Skin epidermis (tissue), 12 donors: ENCODE data around the gene TLR9.

Source experiments
- H3K27ac ChIP-seq, 21 experiments: fragments of 200-600 bp; sonication (generic) in 11 of 21; one replicate each; pipeline ENCODE4 v1.5.0; 2020; ENCODE audit warnings: mild to moderate bottlenecking in 3 of 21, inconsistent platforms in 2 of 21, moderate library complexity in 2 of 21
- H3K4me3 ChIP-seq, 7 experiments: fragments of 200-600 bp; sonication (generic) in 2 of 7; one replicate each; pipeline ENCODE4 v1.5.0; 2020; ENCODE audit warnings: inconsistent platforms in 2 of 7, mild to moderate bottlenecking in 2 of 7, moderate library complexity in 1 of 7

Gene TLR9

GRCh38 chr3:52248165-52248541, 22.7 kb upstream of the TLR9 start:
- H3K4me3 ChIP-seq, result no peak overlapping the region
- H3K27ac ChIP-seq, result peak overlapping the region in 10 of 21 experiments; percentile 4 to 97 (median 90)

- H3K27ac ChIP-seq, result peak overlapping the region in 16 of 21 experiments; percentile 4 to 98 (median 90)
- peak overlapping the region in 3 of 7 experiments; percentile 46 to 61 (median 56) for H3K4me3 ChIP-seq
These were observed 22.1 kb upstream of the TLR9 start for GRCh38 chr3:52247409-52248164.

GRCh38 chr3:52246728-52247408, 21.4 kb upstream of the TLR9 start:
- peak overlapping the region; percentile 40 to 63 (median 46) for H3K4me3 ChIP-seq
- peak overlapping the region in 20 of 21 experiments; percentile 83 to 98 (median 90) for H3K27ac ChIP-seq

- Histone ChIP-seq H3K4me3 (peak overlapping the region; percentile 40 to 63 (median 46)), H3K27ac (peak overlapping the region; percentile 13 to 98 (median 89))
These were observed 20.8 kb upstream of the TLR9 start for GRCh38 chr3:52246264-52246620.

GRCh38 chr3:52245322-52246263, 20.1 kb upstream of the TLR9 start, which contains the start of gene PPM1M:
Gene PPM1M, plus strand, starts transcription at chr3:52245759. Its CDS starts 66 bp downstream, at chr3:52245825.
- H3K27ac ChIP-seq, result peak within 1 kb of the TSS; percentile 13 to 98 (median 89)
- H3K4me3 ChIP-seq, result peak within 1 kb of the TSS; percentile 43 to 63 (median 46)

GRCh38 chr3:52243791-52244628, 18.6 kb upstream of the TLR9 start:
- Histone ChIP-seq H3K4me3 (peak overlapping the region in 1 of 7 experiments; percentile 46), H3K27ac (peak overlapping the region in 18 of 21 experiments; percentile 19 to 98 (median 90))

- Histone ChIP-seq H3K27ac (peak overlapping the region in 2 of 21 experiments; percentile 34 to 91), H3K4me3 (no peak overlapping the region)
These were observed 16.6 kb upstream of the TLR9 start for GRCh38 chr3:52242039-52242438.

- Histone ChIP-seq H3K27ac (peak overlapping the region in 11 of 21 experiments; percentile 28 to 99 (median 90)), H3K4me3 (no peak overlapping the region)
These were observed 15.5 kb upstream of the TLR9 start for GRCh38 chr3:52240886-52241370.

- Histone ChIP-seq H3K27ac (peak overlapping the region in 19 of 21 experiments; percentile 17 to 99 (median 89)), H3K4me3 (peak overlapping the region in 5 of 7 experiments; percentile 64 to 85 (median 75))
These were observed 14.8 kb upstream of the TLR9 start for GRCh38 chr3:52240059-52240885.

- peak within 1 kb of the TSS; percentile 78 to 99 (median 89) for H3K27ac ChIP-seq
- H3K4me3 ChIP-seq, result peak within 1 kb of the TSS; percentile 64 to 97 (median 75)
These were observed 13.6 kb upstream of the TLR9 start, which contains the start of gene TWF2 for GRCh38 chr3:52238761-52239701. Gene TWF2, minus strand, starts transcription at chr3:52239158. Its CDS starts 142 bp downstream, at chr3:52239016.

GRCh38 chr3:52238193-52238760, 12.8 kb upstream of the TLR9 start:
- H3K27ac ChIP-seq, result peak overlapping the region in 20 of 21 experiments; percentile 79 to 99 (median 90)

GRCh38 chr3:52237657-52238172, 12.3 kb upstream of the TLR9 start:
- Histone ChIP-seq H3K4me3 (peak overlapping the region; percentile 64 to 97 (median 75)), H3K27ac (peak overlapping the region in 20 of 21 experiments; percentile 39 to 99 (median 89))

More at GRCh38 chr3:52238193-52238760, 12.8 kb upstream of the TLR9 start:
- H3K4me3 ChIP-seq, result peak overlapping the region; percentile 64 to 97 (median 75)

GRCh38 chr3:52237006-52237656, 11.7 kb upstream of the TLR9 start:
- Histone ChIP-seq H3K4me3 (peak overlapping the region in 5 of 7 experiments; percentile 13 to 97 (median 75)), H3K27ac (peak overlapping the region in 20 of 21 experiments; percentile 39 to 99 (median 89))

- Histone ChIP-seq H3K4me3 (no peak overlapping the region), H3K27ac (peak overlapping the region in 10 of 21 experiments; percentile 67 to 96 (median 88))
These were observed 11.0 kb upstream of the TLR9 start for GRCh38 chr3:52236424-52236886.
